Kidney epithelial cell (primary cell): ENCODE measurements around the gene PAIP2. TPM values are rescaled to one million over a fixed set of nuclear protein-coding genes. Genes with fewer than 3 reads are reported as not detected.

ENCODE experiments used
- DNase-seq: peaks from one replicate; pipeline ENCODE4 v3.0.0-alpha.2; 2010; ENCODE audit warnings: low read depth
- H3K27me3 ChIP-seq: 2 replicates; pipeline ENCODE4 v1.6.0; 2011; ENCODE audit warnings: low read length; ENCODE audit not compliant: control insufficient read depth, insufficient read depth
- H3K36me3 ChIP-seq: 2 replicates; pipeline ENCODE4 v1.5.1; 2011; ENCODE audit warnings: low read length; ENCODE audit not compliant: control insufficient read depth, insufficient read depth
- H3K4me3 ChIP-seq: 2 replicates; pipeline ENCODE4 v1.5.1; 2011; ENCODE audit warnings: low read depth, mild to moderate bottlenecking, control low read depth, low read length
- total RNA-seq: library from RNA; depleted of rRNA; stranded (reverse); fragments of >200 nt; gene quantifications from 2 replicates; pipeline ENCODE4 v1.2.3, GENCODE V29; 2015
- TF ChIP-seq, protein P1 (sequence below): IDR thresholded peaks from 2 replicates; pipeline ENCODE4 v1.5.1; 2011; ENCODE audit warnings: mild to moderate bottlenecking, moderate library complexity, low read length, control low read depth, inconsistent platforms; ENCODE audit not compliant: insufficient read depth, poor library complexity, severe bottlenecking

The PAIP2 gene, protein sequence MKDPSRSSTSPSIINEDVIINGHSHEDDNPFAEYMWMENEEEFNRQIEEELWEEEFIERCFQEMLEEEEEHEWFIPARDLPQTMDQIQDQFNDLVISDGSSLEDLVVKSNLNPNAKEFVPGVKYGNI
- total RNA-seq = 63.0 and 72.9 TPM in 2 replicates

DNA sequence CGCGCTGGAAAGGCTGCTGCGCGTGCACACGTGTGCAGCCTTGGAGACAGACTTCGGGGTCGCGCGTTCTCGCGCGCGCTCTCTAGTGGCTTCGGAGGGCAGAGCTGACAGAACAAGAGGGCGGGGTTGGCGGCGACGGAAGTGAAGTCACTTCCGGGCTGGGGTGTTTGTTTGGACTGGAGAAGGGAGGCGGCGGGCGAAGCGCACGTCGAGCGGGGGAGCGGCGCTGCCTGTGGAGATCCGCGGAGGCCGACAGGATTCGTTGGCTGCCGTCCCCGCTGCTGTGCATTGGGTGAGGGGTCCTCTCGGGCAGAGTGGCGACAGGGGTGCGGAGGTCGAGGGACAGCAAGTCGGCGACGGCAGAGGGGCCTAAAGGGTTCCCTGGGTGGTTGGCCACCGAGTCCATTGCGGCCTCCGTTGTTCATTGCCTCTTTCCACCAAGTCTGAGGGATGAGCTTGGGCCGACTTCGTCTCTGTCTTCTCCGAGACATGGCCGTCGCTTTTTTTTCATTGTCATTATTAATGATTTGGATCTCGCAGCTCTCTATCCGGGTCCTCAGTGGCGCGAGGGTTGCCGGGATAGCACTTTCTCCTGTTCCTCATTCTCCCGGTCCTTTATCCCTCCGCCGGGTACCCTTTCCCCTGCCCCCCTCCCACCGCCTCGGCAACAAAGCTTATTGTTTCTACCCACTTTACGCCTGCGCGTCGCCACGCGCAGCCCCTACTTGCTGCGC, at the start of gene PAIP2:
PAIP2 (plus strand) TSS at position 166 of the 734 bp plus-strand sequence. CDS start 21,931 bp downstream, outside the sequence.
- H3K27me3 ChIP-seq = no peaks in the 10 kb centered on the region
- peak; percentile 88 for DNase-seq
- no peaks in the 10 kb centered on the region for H3K36me3 ChIP-seq
- TF ChIP-seq, protein P1, sequence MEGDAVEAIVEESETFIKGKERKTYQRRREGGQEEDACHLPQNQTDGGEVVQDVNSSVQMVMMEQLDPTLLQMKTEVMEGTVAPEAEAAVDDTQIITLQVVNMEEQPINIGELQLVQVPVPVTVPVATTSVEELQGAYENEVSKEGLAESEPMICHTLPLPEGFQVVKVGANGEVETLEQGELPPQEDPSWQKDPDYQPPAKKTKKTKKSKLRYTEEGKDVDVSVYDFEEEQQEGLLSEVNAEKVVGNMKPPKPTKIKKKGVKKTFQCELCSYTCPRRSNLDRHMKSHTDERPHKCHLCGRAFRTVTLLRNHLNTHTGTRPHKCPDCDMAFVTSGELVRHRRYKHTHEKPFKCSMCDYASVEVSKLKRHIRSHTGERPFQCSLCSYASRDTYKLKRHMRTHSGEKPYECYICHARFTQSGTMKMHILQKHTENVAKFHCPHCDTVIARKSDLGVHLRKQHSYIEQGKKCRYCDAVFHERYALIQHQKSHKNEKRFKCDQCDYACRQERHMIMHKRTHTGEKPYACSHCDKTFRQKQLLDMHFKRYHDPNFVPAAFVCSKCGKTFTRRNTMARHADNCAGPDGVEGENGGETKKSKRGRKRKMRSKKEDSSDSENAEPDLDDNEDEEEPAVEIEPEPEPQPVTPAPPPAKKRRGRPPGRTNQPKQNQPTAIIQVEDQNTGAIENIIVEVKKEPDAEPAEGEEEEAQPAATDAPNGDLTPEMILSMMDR = peak; percentile 79
- H3K4me3 ChIP-seq = peak within 1 kb of the TSS; percentile 85

DNA sequence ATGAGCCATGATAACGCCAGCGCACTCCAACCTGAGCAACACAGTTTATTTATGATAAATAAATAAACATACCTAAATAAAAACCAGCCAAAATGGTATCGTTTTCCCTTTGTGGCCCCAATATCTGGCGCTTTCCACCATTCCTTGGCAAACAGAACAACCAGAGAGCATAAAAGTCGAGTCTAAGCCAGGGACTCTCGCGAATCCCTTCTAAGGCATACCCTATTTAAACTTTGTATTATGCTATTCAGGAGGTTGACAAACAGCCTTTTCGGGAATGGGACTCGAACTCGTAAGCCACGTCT, 48.5 kb upstream of the PAIP2 start:
- Histone ChIP-seq H3K27me3 (no peaks in the 10 kb centered on the region), H3K36me3 (no peaks in the 10 kb centered on the region), H3K4me3 (peak overlapping the region; percentile 32)
- TF ChIP-seq, protein P1 = no peak
- DNase-seq = no peak

DNA sequence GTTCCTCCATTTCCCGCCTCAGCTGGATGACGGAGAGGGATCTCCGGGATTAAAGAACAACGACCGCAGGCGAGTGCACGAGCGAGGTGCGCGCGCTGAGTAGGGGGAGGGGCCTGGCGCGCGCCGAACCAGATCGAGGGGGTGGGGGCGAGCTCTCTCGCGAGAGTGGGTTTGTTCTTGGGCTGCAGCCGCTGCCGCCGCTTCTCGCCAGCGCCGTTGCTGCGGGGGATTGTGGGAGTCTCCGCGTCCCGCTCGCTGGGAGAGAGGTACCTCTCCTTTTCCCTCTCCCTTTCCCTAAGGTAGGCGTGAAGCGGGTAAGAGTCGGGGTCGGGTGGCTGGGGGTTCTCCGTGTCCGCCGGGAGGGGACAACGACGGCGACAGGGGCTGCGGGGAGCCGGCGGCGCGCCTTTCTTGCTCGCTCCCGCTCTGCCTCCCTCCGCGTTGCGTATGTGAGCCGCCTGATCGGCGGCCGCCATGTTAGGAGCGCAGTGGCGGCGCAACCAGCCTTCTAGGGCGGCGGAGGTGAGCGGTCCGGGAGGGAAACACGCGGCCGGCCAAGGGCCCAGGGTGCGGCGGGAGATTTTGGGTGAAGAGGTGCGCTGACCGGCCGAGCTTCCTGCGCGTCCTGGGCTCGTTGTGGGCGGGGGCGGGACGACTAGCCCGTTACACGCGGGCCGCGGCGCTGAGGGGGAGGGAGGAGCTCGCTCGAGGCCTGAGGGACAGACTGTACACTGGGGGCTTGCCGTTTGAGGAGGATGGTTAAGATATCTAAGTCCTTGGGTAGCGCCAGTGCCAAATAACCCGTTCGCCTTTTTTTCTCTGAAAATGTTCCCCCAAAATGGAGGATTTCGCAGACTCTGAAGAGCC, 47.9 kb upstream of the PAIP2 start, which contains the start of gene MATR3:
MATR3 (plus strand) TSS at position 234 of the 867 bp plus-strand sequence. CDS start 13,676 bp downstream, outside the sequence.
- TF ChIP-seq, protein P1 = no peak
- no peaks in the 10 kb centered on the region for H3K36me3 ChIP-seq
- peak; percentile 70 for DNase-seq
- no peaks in the 10 kb centered on the region for H3K27me3 ChIP-seq
- H3K4me3 ChIP-seq = peak within 1 kb of the TSS; percentile 85

DNA sequence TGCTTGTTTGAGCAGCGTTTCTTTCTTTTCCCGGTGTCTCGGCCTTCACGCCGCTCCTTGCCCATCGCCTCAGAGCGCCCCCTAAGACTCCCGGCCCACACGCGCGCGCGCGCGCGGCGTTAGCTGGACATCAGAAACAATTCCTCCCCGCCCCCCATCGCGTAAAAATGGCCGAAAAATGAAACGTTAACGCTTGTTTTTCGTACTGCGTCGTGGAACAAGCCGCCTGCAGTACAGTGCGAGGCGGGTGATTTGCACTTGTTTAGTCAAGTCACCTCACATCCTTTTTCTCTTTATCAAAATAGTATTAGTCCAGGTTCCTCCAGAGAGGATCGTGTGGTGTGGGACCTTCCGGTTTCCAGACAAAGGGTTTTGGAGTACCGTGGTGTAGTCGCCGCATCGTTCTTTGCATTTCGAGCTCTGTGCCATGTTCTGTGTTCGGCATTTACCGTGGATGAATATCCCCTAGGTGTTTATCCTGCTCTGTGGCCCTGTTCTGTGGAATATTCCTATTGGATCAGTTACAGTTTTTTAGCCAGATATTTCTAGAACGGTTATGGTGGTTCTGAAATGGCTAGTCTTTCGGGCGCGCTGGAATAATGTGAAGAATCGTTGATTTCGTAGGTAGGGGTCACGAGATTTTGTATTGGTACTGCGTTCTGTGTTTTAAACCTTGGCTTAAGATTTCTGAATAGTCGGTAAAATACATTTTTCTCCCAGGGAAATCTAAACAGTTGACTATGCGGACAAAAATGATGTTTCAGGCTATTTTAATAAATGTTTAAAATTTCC, 47.1 kb upstream of the PAIP2 start:
- no peak for DNase-seq

More for the DNA sequence above, 47.1 kb upstream of the PAIP2 start:
- TF ChIP-seq, protein P1 = peak; percentile 46
- H3K4me3 ChIP-seq = peak overlapping the region; percentile 85
- no peaks in the 10 kb centered on the region for H3K27me3 ChIP-seq
- no peaks in the 10 kb centered on the region for H3K36me3 ChIP-seq
